ENCODE results near the gene CD300LF. TPM values are rescaled to one million over a fixed set of nuclear protein-coding genes. Genes with fewer than 3 reads are reported as not detected.

CD300LF gene
- total RNA-seq, 1 experiment from 2014 or later = not detected

GRCh38 chr17:74734256-74734655, 21.5 kb upstream of the CD300LF start:
- no peaks in the 10 kb centered on the region; the same call in 1 of the 2 replicates for H3K27me3 ChIP-seq (ENCODE audit: insufficient read depth, low read length)
- no peak overlapping the region for H2AK5ac ChIP-seq (ENCODE audit: insufficient read length, low read length)
- H2BK5ac ChIP-seq (ENCODE audit: insufficient read length, low read length) = no peak overlapping the region
- H3K4me1 ChIP-seq (ENCODE audit: insufficient read depth, low read length) = no peaks in the 10 kb centered on the region
- no peaks in the 10 kb centered on the region for H3K79me1 ChIP-seq (ENCODE audit: insufficient read depth, low read depth, low read length, poor library complexity, severe bottlenecking)
- H4K8ac ChIP-seq (replicated peaks; ENCODE audit: insufficient read length, low read depth, low read length) = no peak overlapping the region
- no peak overlapping the region for H3T11ph ChIP-seq (ENCODE audit: low read length)
- Mint-ChIP-seq H3K4me3 (no peak overlapping the region), H3K4me1 (peaks cover 16 to 21% of the 10 kb centered on the region in 2 experiments), H3K36me3 (ENCODE audit: insufficient read depth in 1 of 3, low read depth in 3 of 3) (no peaks in the 10 kb centered on the region; a peak in 1 of 7 replicates), H3K9me3 (no peaks in the 10 kb centered on the region; a peak in 1 of 5 replicates), H3K27ac (no peak overlapping the region), H3K27me3 (ENCODE audit: low read depth) (peaks cover 22% of the 10 kb centered on the region)
- no peak for DNase-seq
- no peak overlapping the region for H4K91ac ChIP-seq (ENCODE audit: insufficient read length, low read depth, low read length)
- no peak overlapping the region for H3K56ac ChIP-seq (ENCODE audit: insufficient read length, low read depth, low read length)
- H4K5ac ChIP-seq (ENCODE audit: insufficient read length, low read depth, low read length) = no peak overlapping the region
- H3K79me2 ChIP-seq (ENCODE audit: insufficient read depth, low read length) = no peaks in the 10 kb centered on the region
- no peak overlapping the region for H2AFZ ChIP-seq (ENCODE audit: low read length)
- WGBS (ENCODE audit: extremely low coverage, insufficient read length, low lambda C conversion rate) = no CpG with 5 or more reads among the region's 3 CpGs
- no peak overlapping the region for H2BK20ac ChIP-seq (ENCODE audit: low read depth, low read length, poor library complexity, severe bottlenecking)
- H3K14ac ChIP-seq (ENCODE audit: insufficient read depth, low read length) = no peak overlapping the region
- H3K4me2 ChIP-seq (ENCODE audit: insufficient read depth, insufficient read length, low read length) = no peak overlapping the region
- no peaks in the 10 kb centered on the region for H4K20me1 ChIP-seq (ENCODE audit: control insufficient read depth, insufficient read depth, insufficient read length)
- TF ChIP-seq CTCF (conservative IDR thresholded peaks at IDR 0.05) = no peak
- H3K18ac ChIP-seq (ENCODE audit: insufficient read length, low read depth, low read length) = no peak overlapping the region
- no peak overlapping the region for H3K27ac ChIP-seq (ENCODE audit: insufficient read length, low read depth, low read length)
- H2BK12ac ChIP-seq (ENCODE audit: insufficient read length, low read depth, low read length) = no peak overlapping the region
- peaks cover 9% of the 10 kb centered on the region for H3K23me2 ChIP-seq (ENCODE audit: insufficient read length, low read depth, low read length, poor library complexity, severe bottlenecking)
- no peak overlapping the region for H3K4ac ChIP-seq (ENCODE audit: low read depth, low read length)
- no peaks in the 10 kb centered on the region for H3K9me3 ChIP-seq (ENCODE audit: control insufficient read depth, low read depth, low read length)
- no peak overlapping the region for H2BK120ac ChIP-seq (ENCODE audit: low read depth, low read length, poor library complexity, severe bottlenecking)
- H3K9ac ChIP-seq (ENCODE audit: extremely low read depth, insufficient read length, low read length) = no peak overlapping the region
- no peak overlapping the region for H3K23ac ChIP-seq (ENCODE audit: insufficient read length, low read depth, low read length)
- H2BK15ac ChIP-seq (ENCODE audit: low read depth, low read length) = no peak overlapping the region
